Endodermal cell (in vitro differentiated cells): ENCODE measurements around the gene KYNU. TPM values are rescaled to one million over a fixed set of nuclear protein-coding genes. Genes with fewer than 3 reads are reported as not detected.
A peak's percentile ranks its signal among the peaks of the same experiment; 100 is the strongest.

Experiments used
- DNase-seq: peaks from one replicate; pipeline ENCODE4 v3.0.0-alpha.2; 2017
- H3K27ac ChIP-seq: 2 replicates; pipeline ENCODE4 v1.5.1; 2013; ENCODE audit warnings: mild to moderate bottlenecking, low read depth, low read length, moderate library complexity
- H3K27me3 ChIP-seq: 2 replicates; pipeline ENCODE4 v1.6.1; 2013; ENCODE audit warnings: mild to moderate bottlenecking, low read length, moderate library complexity; ENCODE audit not compliant: insufficient read depth, control insufficient read depth, poor library complexity, severe bottlenecking
- H3K36me3 ChIP-seq: 2 replicates; pipeline ENCODE4 v1.7.0; 2013; ENCODE audit warnings: mild to moderate bottlenecking, low read length, moderate library complexity; ENCODE audit not compliant: control insufficient read depth, insufficient read depth
- H3K4me1 ChIP-seq: one replicate; pipeline ENCODE4 v1.7.0; 2013; ENCODE audit warnings: low read length; ENCODE audit not compliant: control insufficient read depth, insufficient read depth
- H3K4me3 ChIP-seq: 2 replicates; pipeline ENCODE4 v1.5.1; 2013; ENCODE audit warnings: mild to moderate bottlenecking, low read length, moderate library complexity
- H3K9ac ChIP-seq: 2 replicates; pipeline ENCODE4 v1.6.1; 2013; ENCODE audit warnings: mild to moderate bottlenecking, low read length, moderate library complexity; ENCODE audit not compliant: poor library complexity, severe bottlenecking; ENCODE audit errors: extremely low read depth
- H3K9me3 ChIP-seq: 2 replicates; pipeline ENCODE4 v1.6.1; 2013; ENCODE audit warnings: mild to moderate bottlenecking, low read length, moderate library complexity; ENCODE audit not compliant: control insufficient read depth
- H3K27ac Mint-ChIP-seq: 2 replicates; pipeline ENCODE4 v1.8.0; 2020; ENCODE audit warnings: mixed read lengths
- H3K27me3 Mint-ChIP-seq: 2 replicates; pipeline ENCODE4 v1.8.0; 2021; ENCODE audit warnings: mild to moderate bottlenecking, mixed read lengths; ENCODE audit not compliant: insufficient read depth
- H3K36me3 Mint-ChIP-seq: 2 replicates; pipeline ENCODE4 v1.8.0; 2020; ENCODE audit warnings: low read depth, mixed read lengths
- H3K4me1 Mint-ChIP-seq: 2 replicates; pipeline ENCODE4 v1.8.0; 2020; ENCODE audit warnings: mixed read lengths
- H3K4me3 Mint-ChIP-seq: 2 replicates; pipeline ENCODE4 v1.8.0; 2020; ENCODE audit warnings: mild to moderate bottlenecking, moderate library complexity, mixed read lengths
- H3K9me3 Mint-ChIP-seq: 2 replicates; pipeline ENCODE4 v1.8.0; 2020; ENCODE audit warnings: mild to moderate bottlenecking, mixed read lengths
- WGBS, 2 experiments: methylation state at CpG; one replicate each; pipeline versions ENCODE4 v1.1.5 to v1.1.7; 2013; ENCODE audit warnings: missing lambda C conversion rate in 2 of 2, mixed read lengths in 1 of 2; ENCODE audit not compliant: insufficient coverage in 1 of 2, insufficient read length in 1 of 2; 5-methylcytosine and 5-hydroxymethylcytosine counted together
- total RNA-seq, 2 donors: library from RNA; stranded (reverse); fragmentation: NEBNext Ultra II Directional in 1 of 2; extraction: Animal tissue kit (Norgen Biotek cat#: 25700) in 1 of 2; gene quantifications; 2 replicates in 1 of 2; 3 replicates in 1 of 2; pipeline ENCODE4 v1.2.1, GENCODE V29; 2021
- TF ChIP-seq, protein P1 (sequence below): fragments of 200-600 bp; sonication (generic); conservative IDR thresholded peaks from 2 replicates; pipeline ENCODE4 v1.5.0; 2021; ENCODE audit warnings: antibody characterized with exemption, mild to moderate bottlenecking

Gene KYNU
- total RNA-seq, 2 donors from 2014 or later, result 1.2 to 4.2 TPM

GRCh38 chr2:142937347-142937746 lies 59.9 kb downstream of the KYNU start:
- DNase-seq, result no peak
- Mint-ChIP-seq H3K27ac (no peak overlapping the region), H3K4me1 (peaks cover 4% of the 10 kb centered on the region), H3K9me3 (no peaks in the 10 kb centered on the region), H3K36me3 (no peaks in the 10 kb centered on the region), H3K27me3 (no peaks in the 10 kb centered on the region), H3K4me3 (no peak overlapping the region)
- Histone ChIP-seq H3K9me3 (no peaks in the 10 kb centered on the region), H3K27me3 (no peaks in the 10 kb centered on the region), H3K27ac (no peak overlapping the region), H3K4me3 (no peak overlapping the region), H3K9ac (no peak overlapping the region), H3K4me1 (no peaks in the 10 kb centered on the region), H3K36me3 (no peaks in the 10 kb centered on the region)
- 97 to 100% methylated on average over 1 to 3 of the region's 3 CpGs for WGBS, 2 experiments
- TF ChIP-seq, protein P1, sequence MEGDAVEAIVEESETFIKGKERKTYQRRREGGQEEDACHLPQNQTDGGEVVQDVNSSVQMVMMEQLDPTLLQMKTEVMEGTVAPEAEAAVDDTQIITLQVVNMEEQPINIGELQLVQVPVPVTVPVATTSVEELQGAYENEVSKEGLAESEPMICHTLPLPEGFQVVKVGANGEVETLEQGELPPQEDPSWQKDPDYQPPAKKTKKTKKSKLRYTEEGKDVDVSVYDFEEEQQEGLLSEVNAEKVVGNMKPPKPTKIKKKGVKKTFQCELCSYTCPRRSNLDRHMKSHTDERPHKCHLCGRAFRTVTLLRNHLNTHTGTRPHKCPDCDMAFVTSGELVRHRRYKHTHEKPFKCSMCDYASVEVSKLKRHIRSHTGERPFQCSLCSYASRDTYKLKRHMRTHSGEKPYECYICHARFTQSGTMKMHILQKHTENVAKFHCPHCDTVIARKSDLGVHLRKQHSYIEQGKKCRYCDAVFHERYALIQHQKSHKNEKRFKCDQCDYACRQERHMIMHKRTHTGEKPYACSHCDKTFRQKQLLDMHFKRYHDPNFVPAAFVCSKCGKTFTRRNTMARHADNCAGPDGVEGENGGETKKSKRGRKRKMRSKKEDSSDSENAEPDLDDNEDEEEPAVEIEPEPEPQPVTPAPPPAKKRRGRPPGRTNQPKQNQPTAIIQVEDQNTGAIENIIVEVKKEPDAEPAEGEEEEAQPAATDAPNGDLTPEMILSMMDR, result no peak

GRCh38 chr2:142938240-142938639 lies 60.8 kb downstream of the KYNU start:
- no peak overlapping the region for H3K4me3 ChIP-seq
- DNase-seq, result no peak
- Mint-ChIP-seq H3K27me3 (no peaks in the 10 kb centered on the region), H3K4me3 (no peak overlapping the region), H3K27ac (peak overlapping the region; percentile 3), H3K9me3 (no peaks in the 10 kb centered on the region), H3K36me3 (no peaks in the 10 kb centered on the region), H3K4me1 (peaks cover 4% of the 10 kb centered on the region)
- H3K9me3 ChIP-seq, result no peaks in the 10 kb centered on the region
- 86 to 90% methylated on average over 2 to 5 of the region's 5 CpGs for WGBS, 2 experiments
- H3K36me3 ChIP-seq, result no peaks in the 10 kb centered on the region
- no peaks in the 10 kb centered on the region for H3K4me1 ChIP-seq
- no peak overlapping the region for H3K9ac ChIP-seq
- H3K27me3 ChIP-seq, result no peaks in the 10 kb centered on the region
- no peak overlapping the region for H3K27ac ChIP-seq
- TF ChIP-seq, protein P1, result no peak

DNA sequence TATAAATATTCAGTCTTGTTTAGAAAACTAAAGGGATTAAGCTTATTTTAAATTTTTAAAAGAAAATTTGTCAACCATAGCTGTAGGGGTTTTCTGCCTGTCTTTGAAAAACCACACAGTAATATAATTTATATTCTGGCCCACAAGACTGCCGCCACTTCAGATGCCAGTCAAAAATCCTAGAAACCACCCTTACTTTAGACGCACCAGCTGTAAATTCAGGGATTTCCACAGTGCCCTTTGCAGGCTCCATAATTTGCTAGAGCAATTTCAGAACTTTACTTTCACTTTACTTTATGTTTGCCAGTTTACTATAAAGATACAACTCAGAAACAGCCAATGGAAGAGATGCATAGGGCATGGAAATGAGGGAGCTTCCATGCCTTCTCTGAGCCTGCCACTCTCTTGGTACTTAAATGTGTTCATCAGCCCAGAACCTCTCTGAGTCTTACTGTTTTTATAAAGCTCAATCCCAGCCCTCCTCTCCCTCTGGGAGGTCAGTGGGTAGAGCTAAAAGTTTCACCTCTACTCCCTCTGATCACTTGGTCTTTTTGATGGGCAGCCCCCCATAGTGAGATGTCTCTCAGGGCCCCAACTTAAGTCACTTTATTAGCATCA lies 63.3 kb downstream of the KYNU start:
- WGBS, 2 experiments, result 67 to 93% methylated on average over 2 of the region's 2 CpGs
- H3K27me3 ChIP-seq, result no peaks in the 10 kb centered on the region
- no peaks in the 10 kb centered on the region for H3K36me3 Mint-ChIP-seq
- H3K27ac Mint-ChIP-seq, result no peak overlapping the region
- no peaks in the 10 kb centered on the region for H3K9me3 ChIP-seq
- H3K4me1 Mint-ChIP-seq, result peaks cover 4% of the 10 kb centered on the region
- TF ChIP-seq, protein P1, result no peak
- no peaks in the 10 kb centered on the region for H3K4me1 ChIP-seq
- no peaks in the 10 kb centered on the region for H3K27me3 Mint-ChIP-seq
- no peaks in the 10 kb centered on the region for H3K9me3 Mint-ChIP-seq
- no peak for DNase-seq
- no peak overlapping the region for H3K4me3 ChIP-seq
- no peak overlapping the region for H3K4me3 Mint-ChIP-seq
- H3K36me3 ChIP-seq, result no peaks in the 10 kb centered on the region
- no peak overlapping the region for H3K27ac ChIP-seq
- H3K9ac ChIP-seq, result no peak overlapping the region
